Nephron (organoid): ENCODE results near the gene LYRM1.
A peak's percentile ranks its signal among the peaks of the same experiment; 100 is the strongest.

Source experiments
- H3K27ac Mint-ChIP-seq, 3 experiments: 2 replicates each; pipeline ENCODE4 v1.8.0; 2020; ENCODE audit warnings: mixed read lengths in 3 of 3, mild to moderate bottlenecking in 2 of 3, moderate library complexity in 1 of 3
- H3K27me3 Mint-ChIP-seq: 2 replicates; pipeline ENCODE4 v1.8.0; 2021; ENCODE audit warnings: low read depth, mild to moderate bottlenecking, moderate library complexity, mixed read lengths
- H3K36me3 Mint-ChIP-seq: 2 replicates; pipeline ENCODE4 v1.8.0; 2020; ENCODE audit warnings: low read depth, mixed read lengths
- H3K4me1 Mint-ChIP-seq: 2 replicates; pipeline ENCODE4 v1.8.0; 2020; ENCODE audit warnings: mixed read lengths
- H3K4me3 Mint-ChIP-seq, 3 experiments: 2 replicates each; pipeline ENCODE4 v1.8.0; 2020; ENCODE audit warnings: mild to moderate bottlenecking in 3 of 3, mixed read lengths in 3 of 3, moderate library complexity in 2 of 3
- H3K9me3 Mint-ChIP-seq: 2 replicates; pipeline ENCODE4 v1.8.0; 2020; ENCODE audit warnings: mixed read lengths
- TF ChIP-seq, protein P1 (sequence below), 3 experiments: fragments of 200-600 bp; sonication (generic); IDR thresholded peaks; one replicate each; pipeline ENCODE4 v1.5.0; 2021; ENCODE audit warnings: antibody characterized with exemption in 3 of 3; ENCODE audit not compliant: unreplicated experiment in 3 of 3

Gene LYRM1

DNA sequence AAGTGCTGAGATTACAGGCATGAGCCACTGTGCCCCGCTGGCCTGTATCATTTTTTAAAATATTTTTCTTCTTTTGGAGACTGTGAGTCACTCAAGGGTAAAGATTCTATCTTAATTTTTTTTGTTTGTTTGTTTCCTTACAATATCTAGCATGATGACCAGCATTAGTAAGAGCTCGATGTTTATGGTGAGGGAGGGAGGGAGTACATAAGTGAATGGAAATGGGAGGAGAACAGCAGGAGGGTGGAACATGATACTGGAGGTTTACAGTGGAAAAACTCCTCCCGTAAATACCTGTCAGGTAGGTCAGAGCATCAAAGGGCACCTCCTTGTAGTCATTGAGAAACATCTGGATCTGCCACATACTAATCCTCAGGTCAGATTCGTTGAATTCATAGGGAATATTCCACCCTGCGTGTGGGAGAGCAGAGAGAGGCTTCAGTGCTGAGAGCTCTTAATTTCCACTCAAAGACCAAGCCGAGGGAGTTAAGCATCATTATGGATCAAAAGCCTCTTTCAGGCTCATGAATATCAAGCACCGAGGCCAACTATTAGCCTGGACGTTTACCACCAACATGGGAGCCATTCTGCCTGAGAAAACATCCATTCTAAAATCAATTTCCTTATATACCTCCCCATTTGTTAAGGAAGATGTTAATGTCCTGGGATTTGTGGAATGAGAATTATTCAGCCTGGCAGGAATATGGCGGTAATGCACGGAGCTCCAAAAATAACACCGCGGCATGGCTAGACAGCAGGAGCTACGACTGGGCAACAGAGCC, 51.8 kb downstream of the LYRM1 start:
- Mint-ChIP-seq H3K9me3 (no peaks in the 10 kb centered on the region), H3K27me3 (no peaks in the 10 kb centered on the region), H3K4me3 (no peak overlapping the region), H3K4me1 (no peaks in the 10 kb centered on the region), H3K27ac (no peak overlapping the region), H3K36me3 (no peaks in the 10 kb centered on the region)
- TF ChIP-seq, protein P1, sequence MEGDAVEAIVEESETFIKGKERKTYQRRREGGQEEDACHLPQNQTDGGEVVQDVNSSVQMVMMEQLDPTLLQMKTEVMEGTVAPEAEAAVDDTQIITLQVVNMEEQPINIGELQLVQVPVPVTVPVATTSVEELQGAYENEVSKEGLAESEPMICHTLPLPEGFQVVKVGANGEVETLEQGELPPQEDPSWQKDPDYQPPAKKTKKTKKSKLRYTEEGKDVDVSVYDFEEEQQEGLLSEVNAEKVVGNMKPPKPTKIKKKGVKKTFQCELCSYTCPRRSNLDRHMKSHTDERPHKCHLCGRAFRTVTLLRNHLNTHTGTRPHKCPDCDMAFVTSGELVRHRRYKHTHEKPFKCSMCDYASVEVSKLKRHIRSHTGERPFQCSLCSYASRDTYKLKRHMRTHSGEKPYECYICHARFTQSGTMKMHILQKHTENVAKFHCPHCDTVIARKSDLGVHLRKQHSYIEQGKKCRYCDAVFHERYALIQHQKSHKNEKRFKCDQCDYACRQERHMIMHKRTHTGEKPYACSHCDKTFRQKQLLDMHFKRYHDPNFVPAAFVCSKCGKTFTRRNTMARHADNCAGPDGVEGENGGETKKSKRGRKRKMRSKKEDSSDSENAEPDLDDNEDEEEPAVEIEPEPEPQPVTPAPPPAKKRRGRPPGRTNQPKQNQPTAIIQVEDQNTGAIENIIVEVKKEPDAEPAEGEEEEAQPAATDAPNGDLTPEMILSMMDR (IDR thresholded peaks at IDR 0.05; ENCODE audit: unreplicated experiment in 3 of 3) = no peak

DNA sequence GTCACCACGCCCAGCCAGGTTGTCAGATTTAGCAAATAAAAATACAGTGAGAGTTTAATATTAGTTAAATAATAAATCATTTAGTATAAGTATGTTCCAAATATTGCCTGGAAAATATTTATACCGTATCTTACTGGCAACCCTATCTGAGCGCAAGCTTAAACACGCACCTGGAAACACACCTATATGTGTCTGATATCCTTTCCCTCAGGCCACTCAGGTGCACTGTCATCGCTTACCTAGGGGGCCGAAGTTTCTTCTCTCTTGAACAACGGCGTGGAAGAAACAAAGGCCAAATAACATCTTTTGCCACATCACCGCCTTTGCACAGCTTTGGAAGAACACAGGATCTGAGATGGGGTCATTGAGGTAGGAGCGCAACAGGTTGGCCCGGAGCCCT, 54.0 kb downstream of the LYRM1 start:
- Mint-ChIP-seq H3K27ac (no peak overlapping the region), H3K27me3 (no peaks in the 10 kb centered on the region), H3K4me3 (no peak overlapping the region), H3K36me3 (no peaks in the 10 kb centered on the region), H3K4me1 (no peaks in the 10 kb centered on the region), H3K9me3 (no peaks in the 10 kb centered on the region)
- TF ChIP-seq, protein P1 (IDR thresholded peaks at IDR 0.05; ENCODE audit: unreplicated experiment in 3 of 3) = no peak

DNA sequence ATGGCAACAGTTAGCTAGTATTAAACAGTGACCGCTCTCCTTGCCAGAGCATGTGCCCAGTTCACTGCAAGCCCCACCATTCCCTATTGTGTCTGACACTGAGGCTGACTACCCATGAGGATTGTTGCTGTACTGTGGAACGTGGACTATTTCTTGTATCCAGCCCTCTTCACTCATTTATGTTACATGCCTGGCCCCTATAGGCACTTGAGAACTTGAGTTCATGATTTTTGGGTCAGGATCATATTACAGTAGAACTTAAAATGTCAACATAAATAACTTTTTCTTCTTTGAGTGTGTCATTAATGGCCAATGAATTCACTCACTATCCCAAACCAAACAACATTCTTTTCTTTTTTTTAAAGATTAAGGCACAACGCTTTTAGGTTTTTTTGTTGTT, 55.7 kb downstream of the LYRM1 start:
- no peaks in the 10 kb centered on the region for H3K9me3 Mint-ChIP-seq
- H3K4me1 Mint-ChIP-seq = no peaks in the 10 kb centered on the region
- TF ChIP-seq, protein P1 (IDR thresholded peaks at IDR 0.05; ENCODE audit: unreplicated experiment in 3 of 3) = no peak
- no peaks in the 10 kb centered on the region for H3K36me3 Mint-ChIP-seq
- no peaks in the 10 kb centered on the region for H3K27me3 Mint-ChIP-seq
- H3K4me3 Mint-ChIP-seq = no peak overlapping the region
- no peak overlapping the region for H3K27ac Mint-ChIP-seq

DNA sequence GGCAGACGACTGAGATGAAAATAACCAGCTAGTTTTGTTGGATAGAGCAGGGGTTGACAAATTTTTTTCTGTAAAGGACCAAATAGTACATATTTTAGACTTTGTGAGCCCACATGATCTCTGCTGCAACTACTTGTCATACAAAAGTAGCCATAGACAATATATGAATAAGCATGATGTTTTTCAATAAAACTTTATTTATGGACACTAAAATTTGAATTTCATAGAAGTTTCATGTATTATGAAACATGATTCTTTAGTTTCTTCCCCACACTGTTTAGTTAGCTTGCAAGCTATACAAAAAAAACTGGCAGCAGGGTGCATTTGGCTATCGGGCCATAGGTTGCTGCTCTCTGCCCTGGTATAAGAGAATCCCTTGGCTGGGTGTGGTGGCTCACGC, 56.6 kb downstream of the LYRM1 start:
- Mint-ChIP-seq H3K27me3 (no peaks in the 10 kb centered on the region), H3K4me1 (no peaks in the 10 kb centered on the region), H3K36me3 (no peaks in the 10 kb centered on the region), H3K27ac (peak overlapping the region in 1 of 3 experiments; percentile 8), H3K9me3 (no peaks in the 10 kb centered on the region), H3K4me3 (no peak overlapping the region)
- TF ChIP-seq, protein P1 (IDR thresholded peaks at IDR 0.05; ENCODE audit: unreplicated experiment in 3 of 3) = no peak

DNA sequence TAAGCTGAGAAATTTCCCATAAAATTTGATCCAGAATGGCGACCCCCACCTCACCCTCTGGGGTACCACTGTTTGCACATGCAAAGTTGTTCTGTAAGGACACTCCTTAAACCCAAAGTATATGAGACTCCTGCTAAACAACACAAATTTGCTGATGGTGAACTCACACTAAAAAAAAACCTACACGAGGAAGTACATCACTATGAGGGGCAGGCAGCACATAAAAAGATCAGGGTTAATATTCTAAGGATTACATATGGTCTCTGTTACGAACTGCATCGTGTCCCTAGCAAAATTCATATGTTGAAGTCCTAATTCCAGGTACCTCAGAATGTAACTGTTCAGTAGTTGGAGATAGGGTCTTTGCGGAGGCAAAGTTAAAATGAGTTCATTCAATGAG, 60.3 kb downstream of the LYRM1 start:
- Mint-ChIP-seq H3K4me3 (no peak overlapping the region), H3K36me3 (no peaks in the 10 kb centered on the region), H3K4me1 (no peaks in the 10 kb centered on the region), H3K27ac (no peak overlapping the region), H3K27me3 (peaks cover 3% of the 10 kb centered on the region), H3K9me3 (peaks cover 4% of the 10 kb centered on the region)
- TF ChIP-seq, protein P1 (IDR thresholded peaks at IDR 0.05; ENCODE audit: unreplicated experiment in 3 of 3) = no peak

DNA sequence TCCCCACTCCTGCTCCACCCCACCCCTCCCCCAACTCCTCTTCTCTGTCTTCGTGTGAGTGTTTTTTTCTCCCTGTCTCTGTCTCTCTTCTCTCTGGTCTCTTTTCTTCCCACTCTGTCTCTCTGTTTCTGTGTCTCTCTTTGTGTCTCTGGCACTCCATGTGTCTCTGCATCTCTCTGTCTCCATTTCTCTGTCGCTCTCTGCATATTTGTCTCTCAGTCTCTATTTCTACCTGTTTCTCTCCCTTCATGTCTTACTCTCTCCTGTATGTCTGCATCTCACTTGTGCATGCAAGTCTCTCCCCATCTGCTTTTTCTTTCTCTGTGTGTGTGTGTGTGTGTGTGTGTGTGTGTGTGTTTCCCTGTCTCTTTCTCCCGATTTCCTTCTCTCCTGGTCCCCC, 68.2 kb downstream of the LYRM1 start:
- peaks cover 8% of the 10 kb centered on the region for H3K27me3 Mint-ChIP-seq
- H3K4me3 Mint-ChIP-seq = no peak overlapping the region
- TF ChIP-seq, protein P1 (IDR thresholded peaks at IDR 0.05; ENCODE audit: unreplicated experiment in 3 of 3) = no peak
- H3K36me3 Mint-ChIP-seq = no peaks in the 10 kb centered on the region
- H3K27ac Mint-ChIP-seq = no peak overlapping the region
- peaks cover 4% of the 10 kb centered on the region for H3K9me3 Mint-ChIP-seq
- H3K4me1 Mint-ChIP-seq = no peaks in the 10 kb centered on the region
